Measurements from ENCODE around the gene MXD4.

MXD4 gene

GRCh38 chr4:2251073-2251794 is 10.7 kb downstream of the MXD4 start:
- no peak for DNase-seq (ENCODE audit: low spot score)

DNA sequence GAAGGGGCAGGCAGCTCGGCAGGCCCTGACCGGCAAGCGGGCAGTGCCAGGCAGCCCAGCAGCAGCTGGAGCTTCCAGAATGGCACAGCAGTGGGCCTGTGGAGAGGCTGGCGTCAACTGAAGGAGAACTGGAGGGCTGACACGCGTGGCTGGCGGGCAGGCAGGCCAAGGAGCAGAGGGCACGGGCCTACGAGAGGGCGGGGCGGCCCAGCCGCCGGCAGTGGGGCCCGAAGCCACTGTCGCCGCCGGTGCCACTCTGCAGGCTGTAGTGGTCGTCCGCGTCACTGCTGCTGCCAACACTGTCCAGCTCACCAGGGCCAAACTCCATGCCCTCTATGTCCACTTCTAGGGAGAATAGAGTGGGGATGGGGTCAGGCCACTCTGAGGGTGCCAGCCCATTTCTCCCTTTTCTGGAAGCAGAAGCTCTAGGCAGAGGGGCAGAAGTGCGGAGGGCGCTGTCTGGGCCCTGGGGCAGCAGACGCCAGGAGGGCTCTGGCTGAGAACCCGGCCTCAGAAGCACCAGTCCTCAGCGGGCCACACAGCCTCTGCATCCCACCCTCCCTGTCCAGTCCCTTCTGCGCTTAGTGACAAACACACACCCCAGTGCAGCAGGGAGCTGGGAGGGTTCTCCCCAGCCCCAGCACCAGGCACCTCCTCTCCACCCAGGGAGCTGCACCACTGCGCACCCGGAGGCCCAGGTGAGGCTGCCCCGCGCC is 11.4 kb downstream of the MXD4 start:
- DNase-seq (ENCODE audit: low spot score): no peak

GRCh38 chr4:2249526-2250356 is 12.2 kb downstream of the MXD4 start:
- no peak for DNase-seq (ENCODE audit: low spot score)

DNA sequence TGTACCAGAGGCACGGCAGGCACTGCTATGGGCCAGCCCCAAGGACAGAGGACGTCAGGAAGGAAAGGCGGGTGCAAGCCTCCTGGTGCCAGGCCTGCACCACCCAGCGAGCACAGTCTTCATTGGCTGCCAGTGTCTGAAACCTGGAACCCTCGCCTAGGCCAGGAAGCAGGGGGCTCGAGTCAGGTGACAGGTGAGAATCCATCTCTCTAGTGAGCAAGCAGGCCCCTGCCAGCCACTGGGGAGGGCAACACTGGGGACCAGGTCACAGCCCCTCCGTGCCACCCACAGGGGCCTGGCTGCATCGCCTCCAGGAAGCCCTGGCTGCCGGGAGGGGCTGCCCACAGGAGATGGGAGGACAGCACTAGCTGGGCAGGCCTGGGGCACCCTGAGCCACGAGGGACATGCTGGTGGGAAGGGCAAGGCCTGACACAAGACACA is 13.1 kb downstream of the MXD4 start:
- DNase-seq (ENCODE audit: low spot score): no peak

GRCh38 chr4:2248044-2248780 is 13.7 kb downstream of the MXD4 start:
- DNase-seq (ENCODE audit: low spot score): no peak

DNA sequence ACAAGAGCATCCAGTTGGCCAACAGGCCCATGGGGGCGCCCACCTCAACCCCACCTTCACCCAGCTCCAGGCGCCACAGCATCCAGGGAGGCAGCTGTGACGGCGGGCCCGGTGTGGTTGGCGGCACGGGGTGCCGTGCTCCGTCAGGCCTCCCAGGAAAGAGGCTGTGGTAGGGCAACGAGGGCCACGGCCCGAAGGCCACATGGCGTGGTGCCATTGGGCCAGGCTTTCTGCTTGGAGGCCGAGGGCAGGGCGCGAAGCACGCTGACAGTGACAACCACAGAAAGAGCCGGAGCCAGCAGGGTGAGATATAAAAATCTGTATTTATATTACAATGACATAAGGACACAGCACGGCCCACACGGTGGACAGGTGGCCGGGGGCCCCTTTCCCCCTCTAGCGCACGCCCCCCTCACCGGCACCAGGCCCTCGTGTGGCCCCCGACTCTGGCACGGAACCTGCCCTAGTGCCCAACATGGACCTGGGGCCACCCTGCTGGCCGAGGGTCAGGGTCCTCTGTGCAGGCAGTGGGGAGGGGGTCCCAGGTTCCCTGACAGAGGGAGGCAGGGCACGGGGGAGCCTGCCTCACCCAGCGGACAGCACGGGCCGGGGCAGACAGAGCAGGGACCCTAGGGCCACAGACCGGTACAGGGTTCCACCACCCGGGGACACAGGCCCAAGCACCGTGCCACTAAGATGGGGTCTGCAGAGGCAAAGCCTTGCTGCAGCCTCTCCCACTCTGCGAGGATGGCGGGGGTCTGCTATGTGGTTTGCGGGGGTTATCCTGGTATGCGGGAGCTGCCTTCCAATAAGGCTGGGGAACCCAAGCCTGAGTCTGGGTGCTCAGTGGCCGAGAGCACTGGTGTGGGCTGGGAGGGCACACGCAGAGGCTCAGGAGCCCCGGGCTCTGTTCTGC is 14.5 kb downstream of the MXD4 start:
- no peak for DNase-seq (ENCODE audit: low spot score)

DNA sequence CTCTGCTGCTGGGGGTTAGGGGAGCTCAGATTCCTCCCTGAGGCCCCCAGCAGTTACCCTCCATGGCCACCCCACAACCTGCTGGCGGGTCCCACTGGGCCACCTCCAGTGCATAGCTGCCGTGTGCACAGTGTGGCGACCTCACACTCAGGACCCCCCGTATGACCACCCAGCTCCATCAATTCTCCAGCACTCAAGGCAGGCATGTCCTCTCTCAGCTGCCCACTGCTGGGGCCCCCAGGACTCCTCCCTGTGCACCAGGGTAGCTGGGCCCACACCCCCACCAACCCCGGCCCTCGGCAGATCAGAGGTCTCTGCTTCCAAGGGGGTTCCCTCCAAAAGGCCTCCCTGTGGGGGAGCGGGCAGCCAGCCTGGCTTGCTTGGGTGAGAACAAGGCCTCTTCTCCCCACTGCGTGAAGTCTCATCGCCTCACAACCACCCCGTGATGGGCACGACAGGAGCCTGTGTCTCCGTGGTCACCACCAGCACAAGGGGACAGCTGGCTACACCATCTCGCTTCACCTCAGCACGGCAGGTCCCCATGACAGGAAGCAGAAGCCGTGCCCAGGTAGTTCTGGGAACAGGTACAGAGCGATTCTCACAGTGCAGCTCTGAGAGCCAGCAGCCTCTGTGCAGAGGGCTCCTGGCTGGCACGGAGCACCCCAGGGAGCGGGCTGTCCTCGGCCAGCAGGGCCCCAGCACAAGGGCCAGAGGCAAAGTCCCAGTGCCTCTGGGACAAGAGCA is 15.4 kb downstream of the MXD4 start:
- DNase-seq (ENCODE audit: low spot score): no peak

- DNase-seq (ENCODE audit: low spot score): no peak
These were observed 16.1 kb downstream of the MXD4 start for GRCh38 chr4:2245787-2246275.

- no peak for DNase-seq (ENCODE audit: low spot score)
These were observed 16.7 kb downstream of the MXD4 start for GRCh38 chr4:2245057-2245786.

GRCh38 chr4:2243681-2244380 is 18.1 kb downstream of the MXD4 start:
- peak; percentile 58 for DNase-seq (ENCODE audit: low spot score)

DNA sequence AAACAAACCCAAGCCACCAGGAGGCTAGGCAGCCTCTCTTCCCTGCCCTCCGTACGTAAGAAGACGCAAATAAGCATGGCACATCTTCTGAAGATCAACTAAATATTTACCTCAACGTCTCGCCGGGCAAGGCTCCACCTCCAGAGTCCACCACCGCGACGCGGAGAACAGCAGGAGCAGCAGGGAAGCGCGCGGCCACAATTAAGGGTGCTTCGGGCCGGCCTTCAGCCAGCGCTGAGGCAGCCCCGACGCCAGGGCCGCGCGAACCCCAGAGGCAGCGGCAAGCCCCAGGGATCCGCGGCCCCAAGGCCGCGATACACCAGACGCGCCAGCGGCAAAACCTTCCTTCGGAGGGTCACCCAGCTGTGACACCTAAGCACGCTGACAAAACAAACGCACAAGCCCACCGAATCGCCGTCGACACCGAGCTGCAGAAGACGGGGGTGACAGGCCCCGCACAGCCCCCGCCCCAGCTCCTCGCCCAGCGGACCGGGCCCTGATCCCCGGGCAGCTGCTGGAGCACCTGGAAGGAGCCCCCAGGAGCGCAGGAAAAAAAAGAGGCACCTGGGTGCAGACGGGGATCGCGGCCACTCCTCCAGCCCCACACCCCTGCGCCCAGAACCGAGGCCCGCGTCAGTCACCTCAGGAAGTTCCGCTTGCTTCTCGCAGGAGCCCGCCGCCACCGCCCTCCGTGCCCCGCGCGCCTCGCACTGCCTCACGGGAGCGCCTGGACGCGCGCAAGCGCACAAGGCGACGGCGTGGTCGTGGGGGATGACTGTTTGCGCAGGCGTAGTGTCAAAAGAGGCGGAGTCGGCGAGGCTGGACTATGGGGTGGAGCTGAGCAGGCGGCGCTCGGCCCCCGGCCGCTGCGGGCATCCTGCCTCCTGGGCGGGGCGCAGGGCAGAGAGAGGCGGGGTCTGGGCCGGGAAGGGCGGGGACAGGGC is 20.2 kb downstream of the MXD4 start, which contains the start of the genes HAUS3 and POLN:
Gene HAUS3 (minus strand): TSS at position 712 of the 944 bp plus-strand sequence. CDS start 1,175 bp downstream, outside the sequence.
Gene POLN (minus strand): TSS at position 712 of the 944 bp plus-strand sequence. CDS start 12,890 bp downstream, outside the sequence.
- DNase-seq (ENCODE audit: low spot score): peak; percentile 94

DNA sequence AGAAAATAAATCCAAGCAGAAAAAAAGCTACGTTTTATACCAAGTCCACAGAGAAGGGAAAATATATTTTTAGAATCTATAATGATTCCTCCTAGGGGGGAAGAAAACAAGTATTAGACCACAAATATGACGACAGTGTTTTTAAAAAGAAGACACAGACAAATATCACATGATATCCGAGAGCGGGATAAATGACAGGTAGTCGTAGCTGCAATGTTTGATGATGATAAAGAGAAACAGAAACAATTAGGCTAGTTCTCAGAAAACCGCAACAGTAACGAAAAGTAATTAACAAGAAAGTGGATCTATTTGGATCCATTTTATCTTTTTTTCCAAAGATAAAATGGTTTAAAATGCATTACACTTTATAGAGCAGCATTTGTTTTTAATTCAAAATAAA is 20.9 kb downstream of the MXD4 start:
- no peak for DNase-seq (ENCODE audit: low spot score)

- DNase-seq (ENCODE audit: low spot score): no peak
These were observed 24.8 kb downstream of the MXD4 start for GRCh38 chr4:2236944-2237666.

DNA sequence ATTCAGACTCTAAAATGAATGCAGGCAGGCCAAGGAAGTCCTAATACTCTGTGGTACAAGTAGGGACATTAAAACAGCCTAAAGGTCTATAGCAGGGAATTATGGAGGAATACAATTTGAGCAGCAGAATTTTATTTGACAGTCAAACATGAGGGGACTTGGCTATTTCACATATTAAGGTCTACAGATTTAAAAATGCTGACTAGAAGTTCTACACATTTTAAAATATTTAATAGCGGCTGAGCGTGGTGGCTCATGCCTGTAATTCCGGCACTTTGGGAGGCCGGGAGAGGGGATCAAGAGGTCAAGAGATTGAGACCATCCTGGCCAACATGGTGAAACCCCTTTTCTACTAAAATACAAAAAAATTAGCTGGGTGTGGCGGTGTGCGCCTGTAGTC is 30.8 kb downstream of the MXD4 start:
- DNase-seq (ENCODE audit: low spot score): no peak

DNA sequence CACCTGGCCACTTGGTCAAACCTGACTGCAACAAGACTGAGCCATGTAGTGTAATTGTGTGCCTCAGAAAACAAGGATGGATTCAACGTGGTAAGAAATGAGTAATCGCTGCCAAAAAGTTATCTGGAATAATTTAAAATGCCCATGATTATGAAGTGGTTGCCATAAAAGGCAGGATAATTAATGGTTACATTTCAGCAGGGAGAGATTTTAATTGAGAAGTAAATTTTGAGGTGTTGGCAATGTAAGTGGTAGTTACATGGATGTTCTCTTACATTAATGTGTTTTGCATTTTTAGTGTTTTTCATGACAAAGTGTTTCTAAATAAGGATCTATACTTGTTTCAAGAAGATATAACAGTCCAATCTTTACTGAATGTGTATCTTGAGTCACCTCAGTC is 35.6 kb downstream of the MXD4 start:
- DNase-seq (ENCODE audit: low spot score): no peak

- DNase-seq (ENCODE audit: low spot score): no peak
These were observed 39.1 kb downstream of the MXD4 start for GRCh38 chr4:2222838-2223237.
